Myocyte (in vitro differentiated cells): ENCODE measurements around the gene LAMTOR4. TPM values are rescaled to one million over a fixed set of nuclear protein-coding genes. Genes with fewer than 3 reads are reported as not detected.
"Not testable (repeated sequence)": the region's sequence is repeated elsewhere in the genome, so short reads cannot be mapped to it uniquely, and the experiment has no call there.

Source experiments
- DNase-seq: peaks from one replicate; pipeline ENCODE4 v3.0.0-alpha.2; 2012; ENCODE audit warnings: low read depth
- total RNA-seq: library from RNA; depleted of rRNA; stranded (reverse); fragments of >200 nt; gene quantifications from 2 replicates; pipeline ENCODE4 v1.2.3, GENCODE V29; 2014

Gene LAMTOR4
- total RNA-seq, 1 donor from 2014 or later: 117 TPM

DNA sequence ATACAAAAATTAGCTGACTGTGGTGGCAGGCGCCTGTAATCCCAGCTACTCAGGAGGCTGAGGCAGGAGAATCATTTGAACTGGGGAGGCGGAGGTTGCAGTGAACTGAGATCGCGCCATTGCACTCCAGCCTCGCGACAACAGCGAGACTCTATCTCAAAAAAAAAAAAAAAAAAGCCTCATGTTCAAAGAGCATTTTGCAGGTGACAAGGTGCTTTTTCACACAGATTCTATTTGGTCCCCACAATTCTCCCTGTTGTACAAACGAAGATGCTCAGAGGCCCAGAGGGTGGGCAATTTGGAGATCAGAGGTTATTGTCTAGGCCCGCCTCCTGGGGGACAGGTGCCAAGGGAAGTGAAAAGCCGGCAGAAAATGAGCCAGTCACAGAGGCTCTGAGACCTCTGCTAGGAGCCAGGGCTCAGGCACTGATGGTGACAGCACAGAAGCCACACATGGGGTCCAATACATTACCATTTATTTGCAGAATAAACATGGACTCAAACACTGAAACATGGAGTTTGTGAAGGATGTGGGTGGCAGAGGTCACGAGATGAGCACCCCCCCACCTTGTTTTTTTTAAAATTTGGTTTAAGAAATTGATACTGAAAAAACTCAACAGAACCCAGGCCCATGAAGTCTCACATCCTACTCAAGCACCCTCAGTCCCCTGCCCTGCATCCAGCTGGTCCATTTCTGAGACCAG, 20.6 kb downstream of the LAMTOR4 start:
- no peak for DNase-seq

GRCh38 chr7:100170101-100170897, 21.6 kb downstream of the LAMTOR4 start:
- DNase-seq: no peak

DNA sequence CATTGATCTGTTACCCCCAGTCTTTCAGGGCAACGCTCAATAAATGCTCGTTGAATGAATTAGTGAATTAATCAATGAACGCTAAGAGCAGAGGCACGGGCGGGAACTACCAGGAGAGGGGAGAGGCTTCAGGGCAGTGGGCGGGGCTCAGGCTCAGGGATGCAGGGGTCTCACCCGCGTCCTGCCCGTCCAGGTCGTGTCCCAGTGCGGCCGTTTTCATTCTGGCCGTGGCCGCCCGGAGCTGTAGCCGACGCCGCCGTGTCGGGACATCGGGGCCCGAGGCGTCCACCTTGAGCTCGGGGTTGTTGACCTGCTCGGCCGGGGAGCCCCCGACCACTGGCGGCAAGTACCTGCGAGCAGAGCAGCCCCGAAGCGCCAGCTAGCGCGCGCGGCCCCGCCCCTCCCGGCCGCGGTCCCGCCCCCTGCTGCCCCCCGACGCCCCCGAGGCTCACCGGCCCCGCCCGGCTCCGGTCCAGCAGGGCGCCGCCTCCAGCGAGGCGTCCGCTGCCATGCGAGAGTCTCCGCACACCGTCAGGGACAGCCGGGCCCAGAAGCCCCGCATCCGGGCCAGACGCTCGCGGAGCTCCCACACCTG, 22.5 kb downstream of the LAMTOR4 start:
- no peak for DNase-seq

- no peak for DNase-seq
These were observed 23.1 kb downstream of the LAMTOR4 start for GRCh38 chr7:100171840-100172239.

- DNase-seq: no peak
These were observed 25.2 kb downstream of the LAMTOR4 start for GRCh38 chr7:100173806-100174495.

DNA sequence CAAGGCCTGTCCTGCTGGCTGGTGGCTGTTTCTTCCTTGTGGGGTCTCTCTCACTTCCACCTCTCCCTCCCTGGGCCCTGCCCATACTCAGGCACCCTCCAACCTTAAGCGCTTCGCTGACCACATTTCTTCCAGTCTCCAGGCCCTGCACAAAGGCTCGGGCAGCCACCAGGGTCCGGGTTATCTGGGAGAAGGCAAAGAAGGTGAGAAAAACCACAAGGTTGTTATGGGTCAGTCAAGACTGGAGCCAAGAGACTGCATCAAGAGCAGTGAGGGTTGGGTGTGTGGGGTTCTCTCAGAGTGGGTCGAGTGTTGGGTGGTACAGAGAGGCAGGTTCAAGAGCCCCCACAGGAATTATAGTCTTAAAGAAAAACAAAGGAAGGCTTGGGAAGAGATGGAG, 25.9 kb downstream of the LAMTOR4 start:
- DNase-seq: no peak

- no peak for DNase-seq
These were observed 26.7 kb downstream of the LAMTOR4 start for GRCh38 chr7:100175296-100175935.

- peak; percentile 63 for DNase-seq
These were observed 27.7 kb downstream of the LAMTOR4 start for GRCh38 chr7:100176096-100177044.

- DNase-seq: peak; percentile 99
These were observed 28.6 kb downstream of the LAMTOR4 start, which contains the start of the genes GPC2 and STAG3 for GRCh38 chr7:100177045-100178001. Gene GPC2, minus strand, starts transcription at chr7:100177381. Its CDS starts 182 bp downstream, at chr7:100177199. Gene STAG3, plus strand, starts transcription at chr7:100177918. Its CDS starts 2,639 bp downstream, at chr7:100180557.

GRCh38 chr7:100180084-100180483, 31.4 kb downstream of the LAMTOR4 start:
- not testable (repeated sequence) for DNase-seq

- DNase-seq: not testable (repeated sequence)
These were observed 33.9 kb downstream of the LAMTOR4 start for GRCh38 chr7:100182616-100183015.

DNA sequence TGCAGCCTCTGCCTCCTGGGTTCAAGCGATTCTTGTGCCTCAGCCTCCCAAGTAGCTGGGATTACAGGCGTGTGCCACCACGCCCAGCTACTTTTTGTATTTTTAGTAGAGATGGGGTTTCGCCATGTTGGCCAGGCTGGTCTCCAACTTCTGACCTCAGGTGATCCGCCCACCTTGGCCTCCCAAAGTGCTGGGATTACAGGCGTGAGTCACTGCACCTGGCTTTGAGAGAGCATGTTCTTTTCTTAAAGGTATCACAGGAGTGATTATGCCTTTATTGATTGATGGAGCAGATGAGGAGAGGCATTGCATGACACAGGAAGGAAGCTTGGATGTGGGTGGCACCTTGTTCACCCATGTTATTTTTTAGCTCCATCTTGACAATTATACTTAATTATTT, 34.4 kb downstream of the LAMTOR4 start:
- DNase-seq: not testable (repeated sequence)

- DNase-seq: no peak
These were observed 37.0 kb downstream of the LAMTOR4 start for GRCh38 chr7:100185726-100186125.

DNA sequence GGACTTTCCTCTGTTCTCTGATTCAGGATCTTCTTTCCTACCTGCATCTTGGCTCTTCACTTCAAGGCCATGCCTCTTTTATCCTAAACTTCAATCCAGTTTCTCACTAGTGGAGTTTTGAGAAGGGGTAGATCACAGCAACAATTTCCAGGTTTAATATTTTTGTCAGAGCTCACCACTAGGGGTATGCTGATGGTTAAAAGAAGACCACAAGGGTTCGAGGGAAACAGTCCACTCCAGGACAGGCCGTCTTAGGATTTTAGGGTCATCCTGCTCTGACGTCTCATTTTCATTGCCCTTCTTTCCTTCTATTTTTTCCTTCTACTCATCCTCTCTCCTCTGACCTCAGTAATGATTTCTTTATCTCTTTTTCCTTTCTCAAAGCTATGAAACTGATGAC, 40.3 kb downstream of the LAMTOR4 start:
- no peak for DNase-seq

DNA sequence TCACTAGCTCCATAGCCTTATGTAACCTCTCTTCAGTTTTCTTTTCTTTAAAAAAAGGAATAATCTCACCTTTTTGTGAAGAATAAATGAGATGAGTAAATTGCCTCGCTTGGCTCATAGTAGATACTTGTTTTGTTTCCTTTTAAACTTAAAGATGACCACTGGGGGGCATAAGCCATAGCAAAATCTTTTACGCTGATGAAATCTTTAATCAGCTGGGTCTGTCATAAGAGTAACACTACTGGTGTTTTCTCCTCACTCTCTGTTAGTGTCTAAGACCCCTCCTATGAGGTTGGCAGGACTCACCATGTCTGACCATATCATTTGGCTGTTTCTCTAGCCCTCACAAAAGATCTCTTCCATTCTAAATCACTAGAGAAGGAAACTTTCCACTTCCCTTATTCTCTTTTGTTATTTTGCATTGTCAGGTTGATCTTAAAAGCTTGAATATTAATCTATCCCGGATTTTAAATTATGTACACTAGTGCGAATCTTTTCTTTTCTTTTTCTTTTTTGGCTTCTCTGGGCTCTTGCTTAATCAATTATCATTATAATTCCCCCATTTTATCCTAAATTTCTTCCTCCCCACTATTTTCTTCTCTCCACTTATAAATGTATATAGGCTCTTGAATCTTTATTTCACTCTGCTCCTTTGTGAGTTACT, 41.5 kb downstream of the LAMTOR4 start:
- peak; percentile 51 for DNase-seq

DNA sequence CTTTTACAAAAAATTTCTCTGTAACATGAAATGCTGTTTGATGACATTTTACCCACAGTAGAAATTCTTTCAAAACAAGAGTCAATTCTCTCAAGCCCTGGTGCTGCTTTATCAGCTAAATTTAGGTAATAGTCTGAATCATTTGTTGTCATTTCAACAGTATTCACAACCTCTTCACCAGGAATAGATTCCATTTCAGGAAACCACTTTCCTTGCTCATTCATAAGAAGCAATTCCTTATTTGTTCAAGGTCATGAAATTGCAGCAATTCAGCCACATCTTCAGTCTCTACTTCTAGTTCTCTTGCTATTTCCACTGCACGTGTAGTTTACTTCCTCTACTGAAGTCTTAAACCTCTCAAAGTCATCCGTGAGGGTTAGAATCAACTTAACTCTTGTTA, 43.1 kb downstream of the LAMTOR4 start:
- no peak for DNase-seq

DNA sequence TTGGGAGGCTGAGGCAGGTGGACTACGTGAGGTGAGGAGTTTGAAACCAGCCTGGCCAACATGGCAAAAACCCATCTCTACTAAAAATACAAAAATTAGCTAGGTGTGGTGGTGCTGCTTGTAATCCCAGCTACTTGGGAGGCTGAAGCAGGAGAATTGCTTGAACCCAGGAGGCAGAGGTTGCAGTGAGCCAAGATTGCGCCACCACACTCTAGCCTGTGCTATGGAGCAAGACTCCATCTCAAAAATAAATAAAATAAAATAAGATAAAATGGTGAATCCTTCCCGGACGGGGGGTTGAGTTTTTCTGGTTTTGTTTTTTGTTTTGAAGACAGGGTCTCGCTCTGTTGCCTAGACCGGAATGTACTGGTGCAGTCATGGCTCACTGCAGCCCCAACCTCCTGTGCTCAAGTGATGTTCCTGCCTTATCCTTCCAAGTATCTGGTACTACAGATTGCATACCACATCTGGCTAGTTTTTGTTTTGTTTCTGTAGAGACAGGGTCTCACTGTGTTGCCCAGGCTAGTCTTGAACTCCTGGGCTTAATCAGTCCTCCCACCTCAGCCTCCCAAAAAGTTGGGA, 43.7 kb downstream of the LAMTOR4 start:
- not testable (repeated sequence) for DNase-seq

DNA sequence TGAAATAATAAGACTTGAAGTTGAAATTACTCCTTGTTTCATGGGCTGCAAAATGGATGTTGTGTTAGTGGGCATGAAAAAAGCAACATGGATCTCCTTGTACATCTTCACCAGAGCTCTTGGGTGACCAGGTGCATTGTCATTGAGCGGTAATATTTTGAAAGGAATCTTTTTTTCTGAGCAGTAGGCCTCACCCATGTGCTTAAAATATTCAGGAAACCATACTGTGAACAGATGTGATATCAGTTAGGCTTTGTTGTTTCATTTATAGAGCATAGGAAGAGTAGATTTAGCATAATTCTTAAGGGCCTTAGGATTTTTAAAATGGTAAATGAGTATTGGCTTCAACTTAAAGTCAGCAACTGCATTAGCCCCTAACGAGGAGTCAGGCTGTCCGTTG, 44.3 kb downstream of the LAMTOR4 start:
- no peak for DNase-seq
